HG03520 (cell line): ENCODE data around the gene ZBTB8B.

Source experiments
- ATAC-seq: cut with Tn5 transposase; IDR thresholded peaks from one replicate; pipeline ENCODE4 v1.9.1; 2021; ENCODE audit warnings: mild to moderate bottlenecking, moderate library complexity; ENCODE audit not compliant: unreplicated experiment

Gene ZBTB8B

GRCh38 chr1:32503153-32503552 lies 38.3 kb downstream of the ZBTB8B start:
- no peak for ATAC-seq

GRCh38 chr1:32507021-32507420 lies 42.1 kb downstream of the ZBTB8B start:
- ATAC-seq, result no peak

GRCh38 chr1:32508761-32509160 lies 43.9 kb downstream of the ZBTB8B start:
- ATAC-seq, result no peak

GRCh38 chr1:32509939-32510338 lies 45.1 kb downstream of the ZBTB8B start:
- no peak for ATAC-seq
